NCI-H187 (cell line): ENCODE results near the gene ZNF648.
"Not testable (repeated sequence)": the region's sequence is repeated elsewhere in the genome, so short reads cannot be mapped to it uniquely, and the experiment has no call there.

ENCODE experiments used
- DNase-seq, 2 experiments: peaks; one replicate each; lab custom pipeline; 2025; lab: John Stamatoyannopoulos, UW

ZNF648 gene

GRCh38 chr1:182029002-182029378, 32.5 kb downstream of the ZNF648 start:
- DNase-seq, result no peak

GRCh38 chr1:182015360-182015759, 46.2 kb downstream of the ZNF648 start:
- no peak for DNase-seq

GRCh38 chr1:182010800-182011370, 50.6 kb downstream of the ZNF648 start:
- not testable (repeated sequence) for DNase-seq

GRCh38 chr1:182005398-182005797, 56.1 kb downstream of the ZNF648 start:
- not testable (repeated sequence) for DNase-seq

GRCh38 chr1:182004601-182005000, 56.9 kb downstream of the ZNF648 start:
- DNase-seq, result no peak
